Measurements from ENCODE around the gene DAPK3.
"Not testable (repeated sequence)": the region's sequence is repeated elsewhere in the genome, so short reads cannot be mapped to it uniquely, and the experiment has no call there.

The DAPK3 gene

DNA sequence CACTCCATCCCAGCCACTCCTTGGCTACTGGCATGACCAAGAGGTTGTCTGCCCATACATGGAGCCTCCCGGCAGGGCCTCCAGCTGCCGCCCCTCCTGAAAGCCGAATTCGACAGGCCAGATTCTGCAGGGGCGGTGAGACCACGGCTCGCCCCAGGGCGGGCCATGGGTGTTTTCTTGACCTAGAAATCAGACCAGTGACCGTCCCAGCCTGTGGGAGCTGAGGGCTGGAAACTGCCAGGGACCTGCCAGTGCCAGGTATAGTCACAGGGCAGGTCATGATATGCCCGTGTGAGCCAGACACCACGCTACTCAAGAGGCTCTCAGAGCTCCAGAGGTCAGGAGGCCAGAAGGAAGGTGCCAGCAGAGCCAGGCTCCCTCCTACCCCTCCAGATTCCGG lies 16.8 kb downstream of the DAPK3 start:
- no peak for DNase-seq

DNA sequence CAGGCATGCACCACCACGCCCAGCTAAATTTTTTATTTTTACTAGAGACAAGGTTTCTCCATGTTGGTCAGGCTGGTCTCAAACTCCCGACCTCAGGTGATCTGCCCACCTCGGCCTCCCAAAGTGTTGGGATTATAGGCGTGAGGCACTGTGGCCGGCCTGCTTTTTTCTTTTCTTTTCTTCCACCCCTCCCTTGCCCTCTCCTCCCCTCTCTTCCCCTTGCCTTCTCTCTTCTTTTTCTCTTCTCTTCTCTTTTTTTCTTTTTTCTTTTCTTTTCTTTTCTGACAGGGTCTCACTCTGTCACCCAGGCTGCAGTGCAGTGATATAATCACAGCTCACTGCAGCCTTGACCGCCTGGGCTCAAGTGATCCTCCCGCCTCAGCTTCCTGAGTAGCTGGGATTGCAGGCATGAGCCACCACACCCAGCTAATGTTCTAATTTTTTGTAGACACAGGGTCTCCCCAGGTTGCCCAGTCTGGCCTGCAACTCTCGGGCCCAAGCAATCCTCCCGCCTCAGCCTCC lies 18.1 kb downstream of the DAPK3 start:
- not testable (repeated sequence) for DNase-seq

DNA sequence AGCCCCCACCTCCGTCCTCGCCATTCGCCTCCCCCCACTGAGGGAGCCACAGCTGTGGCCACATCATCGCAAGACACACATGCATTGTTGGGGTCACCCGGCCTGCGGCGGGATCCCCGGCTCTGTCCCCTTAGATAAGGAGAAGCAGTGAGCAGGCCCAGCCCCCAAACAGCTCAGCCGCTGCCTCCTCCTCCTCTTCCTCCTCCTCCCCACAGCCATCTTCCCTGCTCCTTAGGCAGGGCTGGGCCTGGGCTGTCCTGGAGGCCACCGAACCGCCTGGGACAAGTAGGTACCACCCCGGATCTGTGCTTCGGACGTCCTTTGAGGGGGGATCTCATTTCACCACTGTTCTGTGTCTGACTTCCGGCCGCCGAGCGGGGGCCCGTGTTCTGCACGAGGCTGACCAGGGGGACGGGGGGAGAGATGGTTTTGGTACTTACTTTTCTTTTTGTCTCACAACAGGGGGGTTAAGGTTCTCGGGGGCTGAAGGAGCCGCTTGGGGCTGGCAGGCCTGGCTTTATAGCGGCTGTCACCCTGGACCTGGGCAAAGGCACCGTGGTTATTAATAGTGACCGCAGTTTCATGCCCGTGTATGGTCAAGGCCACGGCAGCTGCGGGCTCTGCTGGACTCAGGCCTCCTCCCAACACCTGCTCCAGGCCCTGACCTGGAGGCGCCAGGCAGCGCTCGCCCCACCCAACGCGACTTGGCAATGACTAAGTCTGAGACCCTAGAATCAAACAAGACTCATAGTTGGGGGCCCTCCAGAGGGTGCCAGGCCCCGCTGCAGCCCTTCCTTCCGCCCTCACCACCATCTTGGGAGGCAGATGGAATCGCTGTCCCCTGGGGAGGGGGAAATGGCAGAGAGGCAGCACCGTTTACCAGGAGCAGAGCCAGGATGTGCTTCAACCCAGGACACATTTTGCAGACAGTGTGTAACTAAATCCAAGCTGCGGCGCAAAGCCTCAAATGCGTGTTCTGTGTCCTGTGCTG lies 19.7 kb downstream of the DAPK3 start:
- DNase-seq, result no peak

DNA sequence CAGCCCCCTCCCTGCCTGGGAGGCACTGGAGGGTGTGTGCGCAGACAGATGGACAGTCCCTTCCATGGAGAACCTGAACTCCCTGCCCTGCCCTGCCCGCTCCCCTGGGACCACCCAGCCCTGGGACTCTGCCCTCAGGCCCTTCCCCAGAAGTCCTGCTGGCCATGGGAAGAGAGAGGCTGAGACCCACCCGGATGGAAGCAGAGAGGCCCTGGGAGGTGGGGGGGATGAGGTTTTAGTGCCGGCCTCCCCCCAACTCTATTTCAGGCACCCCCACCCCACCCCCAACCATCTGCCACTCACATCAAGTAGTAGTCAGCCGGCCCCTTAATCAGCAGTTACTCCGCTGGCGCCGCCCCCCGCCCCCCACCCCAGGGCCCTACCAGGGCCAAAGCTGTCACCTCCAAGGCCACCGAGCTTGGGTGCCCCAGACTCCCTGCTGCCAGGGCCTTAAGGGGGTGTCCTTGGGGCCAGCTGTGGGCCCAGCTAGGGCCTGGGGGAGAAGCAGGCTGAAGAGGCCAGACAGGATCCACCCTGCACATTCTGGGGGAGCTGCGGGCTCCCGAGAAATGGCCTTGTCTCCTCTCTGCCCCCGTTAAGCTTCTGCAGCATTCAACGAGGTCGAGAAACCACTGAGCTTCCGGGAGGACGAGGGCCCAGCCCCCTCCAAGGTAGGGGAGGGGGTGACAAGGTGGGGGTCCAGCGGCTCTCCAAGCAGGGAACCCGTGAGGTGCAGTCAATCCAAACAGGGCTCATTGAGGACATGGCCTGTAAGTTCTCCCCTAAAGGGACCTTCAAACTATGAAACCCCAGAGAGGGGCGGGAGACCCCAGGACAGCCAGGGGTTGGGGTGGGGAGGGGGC lies 20.7 kb downstream of the DAPK3 start:
- DNase-seq, result no peak

DNA sequence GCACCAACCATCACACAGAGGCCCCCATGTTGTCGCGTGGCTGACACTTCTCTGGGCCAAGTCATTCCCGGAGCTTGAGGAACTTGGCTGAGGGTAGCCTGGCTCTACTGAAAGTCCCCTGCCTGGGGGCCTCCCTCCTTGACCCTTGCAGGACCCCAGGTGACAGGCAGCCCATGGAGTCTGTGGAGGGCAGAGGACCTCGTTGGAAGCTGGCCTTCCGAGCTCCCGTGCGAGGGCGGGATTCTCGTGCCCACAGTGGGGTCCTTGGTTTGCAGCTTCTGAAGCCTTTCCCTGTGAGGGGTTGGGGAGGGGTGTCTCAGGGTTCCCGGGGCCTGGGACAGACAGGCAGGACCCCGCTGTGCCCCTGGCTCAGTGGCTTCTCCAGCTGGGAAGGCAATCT lies 21.6 kb downstream of the DAPK3 start:
- no peak for DNase-seq

DNA sequence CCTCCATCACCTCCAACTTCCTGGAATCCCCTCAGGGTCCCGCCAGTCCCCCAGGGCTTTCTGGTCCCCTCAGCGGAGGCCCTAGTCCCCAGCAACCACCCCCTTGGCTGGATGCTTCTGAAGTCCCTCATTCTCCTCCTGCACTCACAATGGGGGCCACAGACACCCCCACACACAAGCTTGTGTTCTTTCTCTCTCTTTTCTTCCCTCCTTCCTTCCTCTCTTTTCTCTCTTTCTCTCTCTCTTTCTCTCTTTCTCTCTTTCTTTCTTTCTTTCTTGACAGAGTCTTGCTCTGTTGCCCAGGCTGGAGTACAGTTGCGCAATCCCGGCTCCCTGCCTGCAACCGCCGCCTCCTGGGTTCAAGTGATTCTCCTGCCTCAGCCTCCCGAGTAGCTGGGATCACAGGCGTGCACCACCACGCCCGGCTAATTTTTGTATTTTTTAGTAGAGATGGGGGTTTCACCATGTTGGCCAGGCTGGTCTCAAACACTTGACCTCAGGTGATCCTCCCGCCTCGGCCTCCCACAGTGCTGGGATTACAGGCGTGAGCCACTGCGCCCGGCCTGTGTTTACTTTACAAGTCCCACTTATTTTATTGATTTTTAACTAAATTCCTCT lies 23.5 kb downstream of the DAPK3 start:
- not testable (repeated sequence) for DNase-seq

DNA sequence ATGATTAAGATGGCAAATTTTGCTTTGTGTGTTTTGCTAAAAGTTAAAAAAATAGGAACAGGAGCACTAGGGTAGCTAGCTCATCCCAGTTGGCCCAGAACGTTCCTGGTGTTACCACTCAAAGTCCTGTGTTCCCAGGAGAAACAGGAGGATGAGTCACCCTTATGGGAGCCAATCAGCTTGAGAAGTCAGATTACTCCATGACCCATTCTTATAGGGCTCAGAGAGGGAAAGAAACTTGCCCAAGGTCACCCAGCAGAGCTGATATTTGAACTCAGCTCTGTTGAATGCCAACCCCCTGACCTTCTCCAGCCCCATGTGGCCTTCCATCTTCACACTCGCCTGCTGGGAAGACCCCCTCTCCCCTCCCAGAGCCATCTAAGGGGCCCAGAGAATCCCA lies 25.1 kb downstream of the DAPK3 start:
- DNase-seq, result peak; percentile 38

DNA sequence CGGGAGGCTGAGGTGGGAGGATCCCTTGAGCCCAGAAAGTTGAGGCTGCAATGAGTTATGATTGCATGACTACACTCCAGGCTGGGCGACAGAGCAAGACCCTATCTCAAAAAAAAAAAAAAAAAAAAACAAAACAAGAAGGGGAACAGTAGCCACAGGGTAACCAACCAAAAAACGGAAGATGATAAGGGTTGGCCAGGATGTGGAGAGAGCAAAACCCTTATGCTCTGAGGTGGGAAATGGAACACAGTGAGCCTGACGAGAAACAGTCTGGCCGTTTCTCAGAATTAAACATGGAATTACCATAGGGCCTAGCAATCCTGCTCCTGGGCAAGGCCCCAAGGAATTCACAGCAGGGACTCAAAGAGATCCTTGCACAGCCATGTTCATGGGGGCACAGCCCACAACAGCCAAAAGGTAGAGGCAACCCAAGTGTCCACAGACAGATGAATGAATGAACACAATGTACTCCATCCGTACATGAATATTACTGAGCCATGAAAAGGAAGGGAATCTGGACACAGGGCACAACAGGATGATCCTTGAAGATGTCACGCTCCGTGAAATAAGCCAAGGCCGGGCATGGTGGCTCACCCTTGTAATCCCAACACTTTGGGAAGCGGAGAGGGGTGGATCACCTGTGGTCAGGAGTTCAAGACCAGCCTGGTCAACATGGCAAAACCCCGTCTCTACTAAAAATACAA lies 26.7 kb downstream of the DAPK3 start:
- DNase-seq, result no peak

DNA sequence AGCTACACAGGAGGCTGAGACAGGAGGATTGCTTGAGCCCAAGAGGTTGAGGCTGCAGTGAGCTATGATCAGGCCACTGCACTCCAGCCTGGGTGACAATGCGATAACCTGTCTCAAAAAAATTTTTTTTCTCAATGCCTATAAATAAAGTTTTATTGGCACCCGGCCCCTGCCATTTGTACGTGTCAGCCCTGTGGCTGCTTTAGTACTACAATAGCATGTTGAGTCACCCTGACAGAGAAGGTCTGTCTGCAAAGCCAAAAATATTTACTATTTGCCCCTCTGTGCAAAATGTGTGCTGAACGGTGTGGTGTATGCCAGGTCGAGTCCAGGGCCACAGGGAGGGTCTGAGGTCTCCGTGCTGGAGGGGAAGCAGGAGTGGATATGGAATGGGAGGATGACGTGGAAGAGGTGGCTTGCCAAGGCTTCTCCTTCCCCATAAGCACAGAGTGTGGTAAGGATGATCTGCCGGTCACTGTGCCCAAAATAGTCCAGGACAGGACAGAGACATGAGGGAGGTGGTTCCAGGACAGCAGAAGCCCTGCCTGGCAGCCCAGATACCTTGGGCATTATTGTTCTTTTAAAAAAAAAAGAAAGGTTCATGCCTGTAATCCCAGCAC lies 28.0 kb downstream of the DAPK3 start:
- DNase-seq, result no peak

DNA sequence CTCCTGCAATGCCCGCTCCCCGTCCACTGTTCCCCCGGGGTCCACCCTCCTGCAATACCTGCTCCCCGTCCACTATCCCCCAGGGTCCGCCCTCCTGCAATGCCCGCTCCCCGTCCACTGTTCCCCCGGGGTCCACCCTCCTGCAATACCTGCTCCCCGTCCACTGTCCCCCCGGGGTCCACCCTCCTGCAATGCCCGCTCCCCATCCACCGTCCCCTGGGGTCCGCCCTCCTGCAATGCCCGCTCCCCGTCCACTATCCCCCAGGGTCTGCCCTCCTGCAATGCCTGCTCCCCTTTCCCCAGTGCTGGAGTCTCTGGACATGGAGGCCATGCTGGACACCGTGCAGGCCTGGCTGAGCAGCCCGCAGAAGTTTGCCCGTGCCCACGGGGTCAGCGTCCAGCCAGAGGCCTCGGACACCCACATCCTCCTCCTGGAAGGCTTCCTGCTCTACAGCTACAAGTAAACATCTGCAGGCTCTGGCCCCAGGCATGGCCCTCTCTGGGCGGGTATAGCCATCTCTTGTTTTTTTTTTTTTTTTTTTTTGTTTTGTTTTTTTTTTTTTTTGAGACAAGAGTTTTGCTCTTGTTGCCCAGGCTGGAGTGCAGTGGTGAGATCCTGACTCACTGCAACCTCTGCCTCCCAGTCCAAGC lies 32.5 kb downstream of the DAPK3 start:
- DNase-seq, result not testable (repeated sequence)

DNA sequence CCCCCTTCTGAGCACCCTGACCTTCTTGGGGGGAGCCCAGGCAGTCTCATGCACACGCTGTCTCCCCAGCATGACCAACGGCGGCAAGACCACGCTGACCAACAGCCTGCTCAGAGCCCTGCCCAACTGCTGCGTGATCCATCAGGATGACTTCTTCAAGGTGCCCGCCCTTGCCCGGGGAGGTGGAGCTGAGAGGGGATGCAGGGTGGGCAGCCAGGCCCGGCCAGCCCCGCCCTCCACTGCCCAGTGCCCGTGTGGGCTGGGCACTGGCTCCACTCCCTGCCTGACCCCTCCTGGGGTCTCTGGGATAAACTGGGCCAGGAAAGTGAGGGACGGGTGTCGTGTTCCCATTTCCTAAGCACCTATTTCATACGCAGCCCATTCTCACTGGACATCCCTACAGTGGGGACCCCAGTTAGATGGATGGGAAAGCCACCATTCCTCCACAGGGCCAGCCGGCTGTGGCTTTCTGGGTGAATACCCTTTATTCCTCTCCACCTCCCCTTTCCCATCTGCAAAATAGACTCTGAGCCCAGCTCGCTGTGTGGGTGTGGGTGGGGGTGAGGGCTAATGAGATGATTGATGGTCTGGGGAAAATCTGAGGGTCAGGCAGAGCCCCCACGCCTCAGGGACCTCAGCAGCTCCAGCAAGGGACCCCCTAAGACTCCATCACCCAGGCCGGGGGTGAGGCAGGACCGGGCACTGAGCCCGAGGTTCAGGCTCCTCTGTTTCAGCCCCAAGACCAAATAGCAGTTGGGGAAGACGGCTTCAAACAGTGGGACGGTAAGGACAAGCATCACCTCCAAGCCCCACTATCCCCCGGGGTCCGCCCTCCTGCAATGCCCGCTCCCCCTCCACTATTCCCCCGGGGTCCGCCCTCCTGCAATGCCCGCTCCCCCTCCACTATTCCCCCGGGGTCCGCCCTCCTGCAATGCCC lies 34.1 kb downstream of the DAPK3 start:
- no peak for DNase-seq

DNA sequence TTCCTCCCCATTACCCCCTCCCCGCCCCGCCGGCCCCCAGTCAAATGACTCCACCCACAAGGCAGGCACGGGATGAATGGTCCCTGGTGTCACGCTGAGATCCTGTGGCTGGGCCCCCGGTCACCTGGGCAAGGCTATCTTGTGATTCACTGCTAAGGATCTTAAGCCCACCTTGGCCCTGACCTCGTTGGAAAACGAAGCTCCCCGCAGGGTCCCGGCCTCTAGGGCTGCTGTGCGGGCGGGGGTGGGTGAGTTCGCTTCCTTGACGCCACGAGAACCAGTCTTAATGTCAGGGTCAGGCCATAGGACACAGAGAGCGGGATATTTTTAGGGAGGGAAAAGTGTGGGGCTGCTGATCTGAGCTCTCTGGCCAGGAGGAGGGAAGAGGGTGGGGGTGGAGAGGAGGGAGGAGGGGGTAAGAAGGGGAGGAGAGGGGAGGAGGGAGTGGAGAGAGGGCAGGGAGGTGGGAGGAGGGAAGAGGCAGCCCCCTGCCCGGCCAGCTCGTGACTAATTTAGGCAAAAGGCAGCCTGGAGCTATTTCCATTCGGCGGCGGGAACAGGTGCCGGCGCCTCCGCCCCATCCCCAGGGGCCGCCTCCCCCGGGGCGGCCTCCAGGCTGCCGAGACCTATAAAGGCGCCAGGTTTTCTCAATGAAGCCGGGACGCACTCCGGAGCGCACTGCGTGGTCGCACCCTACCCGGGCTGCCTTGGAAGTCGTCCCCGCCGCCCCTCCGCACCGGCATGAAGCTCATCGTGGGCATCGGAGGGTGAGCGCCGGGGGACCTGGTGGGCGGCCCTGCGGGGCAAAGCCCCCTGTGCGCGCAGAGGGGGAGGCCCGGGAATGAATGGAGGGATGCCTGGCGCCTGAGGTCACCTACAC lies 37.7 kb downstream of the DAPK3 start, which contains the start of gene NMRK2:
TSS of gene NMRK2 (plus strand) at position 139 of the 880 bp plus-strand sequence. CDS start at position 742, 603 bp downstream.
- no peak for DNase-seq

DNA sequence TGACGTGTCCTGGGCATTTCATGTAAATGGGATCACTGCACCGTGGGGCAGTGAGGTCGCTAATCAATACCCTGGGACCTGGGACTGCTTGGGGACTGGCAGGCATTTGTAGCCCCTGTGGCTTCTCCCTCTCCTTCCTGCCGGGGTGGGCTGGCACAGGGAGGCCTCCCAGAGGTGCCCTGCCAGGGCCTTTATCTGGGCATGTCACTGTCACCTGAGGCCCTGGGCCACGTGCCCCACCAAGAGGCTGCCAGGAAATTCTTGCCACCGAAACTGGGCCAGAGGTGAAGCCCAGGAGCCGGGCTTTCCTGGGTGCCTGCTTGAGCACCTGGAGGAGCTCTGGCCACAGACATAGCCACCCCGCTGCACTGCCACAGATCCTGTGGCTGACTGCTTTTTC lies 39.9 kb downstream of the DAPK3 start:
- no peak for DNase-seq

DNA sequence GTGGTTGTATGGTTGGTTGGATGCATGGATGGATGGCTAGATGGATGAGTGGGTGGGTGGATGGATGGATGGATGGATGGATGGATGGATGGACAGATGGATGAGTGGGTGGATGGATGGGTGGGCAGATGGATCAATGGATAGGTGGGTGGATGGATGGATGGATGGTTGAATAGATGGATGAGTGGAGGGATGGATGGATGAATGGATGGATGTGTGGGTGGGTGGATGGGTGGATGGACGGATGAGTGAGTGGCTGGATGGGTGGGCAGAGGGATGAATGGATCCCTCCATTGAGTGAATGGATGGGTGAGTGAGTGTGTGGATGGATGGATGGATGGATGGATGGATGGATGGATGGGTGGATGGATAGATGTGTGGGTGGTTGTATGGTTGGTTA lies 47.0 kb downstream of the DAPK3 start:
- DNase-seq, result no peak

DNA sequence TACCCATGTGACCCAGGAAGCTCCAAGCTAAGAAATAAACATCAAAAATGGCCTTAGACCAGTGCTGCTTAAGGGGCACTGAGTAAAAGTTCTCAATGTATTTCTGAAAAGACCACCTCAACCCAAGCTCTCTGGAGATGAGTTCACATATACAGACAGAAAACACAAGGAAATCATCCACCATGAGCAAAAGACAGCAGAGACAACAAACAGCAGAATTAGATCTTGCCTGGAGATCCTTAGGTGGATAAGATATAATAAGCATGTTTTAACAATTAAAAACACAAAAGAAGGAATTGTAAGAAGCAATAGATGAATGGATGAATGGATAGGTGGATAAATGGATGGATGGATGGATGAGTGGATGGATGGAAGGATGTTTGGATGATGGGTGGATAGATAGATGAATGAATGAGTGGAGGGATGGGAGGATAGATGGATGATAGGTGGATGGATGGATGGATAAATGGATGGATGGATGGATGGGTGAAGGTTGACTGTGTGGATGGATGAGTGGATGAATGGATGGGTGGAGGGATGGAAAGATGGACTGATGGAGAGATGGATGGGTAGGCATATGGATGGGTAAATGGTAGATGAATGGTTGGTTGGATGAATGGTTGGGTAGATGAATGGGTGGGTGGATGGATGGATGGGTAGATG lies 47.7 kb downstream of the DAPK3 start:
- no peak for DNase-seq

DNA sequence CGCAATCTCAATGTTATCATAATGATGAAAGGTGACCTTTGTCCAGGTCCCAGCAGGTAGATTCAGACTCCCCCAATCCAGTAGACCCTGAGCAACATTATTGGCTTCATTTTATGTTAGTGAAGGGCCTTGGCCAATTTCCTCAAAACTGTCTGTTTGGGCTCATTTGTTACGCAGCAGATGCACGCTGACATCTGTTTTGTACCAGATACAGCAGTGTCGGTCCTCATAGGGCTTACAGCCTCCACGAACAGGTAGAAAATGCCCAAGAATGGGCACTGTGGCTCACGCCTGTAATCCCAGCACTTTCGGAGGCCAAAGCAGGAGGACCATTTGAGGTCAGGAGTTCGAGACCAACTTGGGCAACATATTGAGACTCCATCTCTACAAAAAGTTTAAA lies 51.1 kb downstream of the DAPK3 start:
- DNase-seq, result no peak

DNA sequence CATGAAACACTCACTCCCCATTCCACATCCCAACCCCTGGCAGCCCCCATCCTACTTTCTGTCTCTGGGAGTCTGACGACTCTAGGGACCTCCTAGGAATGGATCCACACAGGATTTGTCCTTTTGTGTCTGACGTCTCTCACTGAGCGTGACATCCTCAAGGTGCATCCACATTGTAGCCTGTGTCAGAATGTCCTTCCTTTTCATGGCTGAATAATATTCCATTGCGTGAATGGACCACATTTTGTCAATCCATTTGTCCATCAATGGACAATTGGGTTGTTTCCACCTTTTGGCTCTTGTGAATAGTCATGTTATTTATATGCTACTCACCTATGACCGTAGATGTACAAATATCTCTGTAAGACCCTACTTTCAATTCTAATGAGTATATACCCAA lies 54.9 kb downstream of the DAPK3 start:
- DNase-seq, result no peak

DNA sequence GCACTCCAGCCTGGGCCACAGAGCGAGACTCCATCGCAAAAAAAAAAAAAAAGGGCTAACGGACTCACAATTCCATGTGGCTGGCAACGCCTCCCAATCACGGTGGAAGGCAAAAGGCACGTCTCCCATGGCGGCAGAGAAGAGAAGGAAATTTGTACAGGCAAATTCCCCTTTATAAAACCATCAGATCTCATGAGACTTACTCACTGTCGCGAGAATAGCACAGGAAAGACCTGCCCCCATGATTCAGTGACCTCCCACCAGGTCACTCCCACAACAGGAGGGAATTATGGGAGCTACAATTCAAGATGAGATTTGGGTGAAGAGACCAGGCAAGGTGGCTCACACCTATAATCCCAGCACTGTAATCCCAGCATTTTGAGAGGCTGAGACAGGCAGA lies 56.7 kb downstream of the DAPK3 start:
- DNase-seq, result no peak

Data from fibroblast of skin of scalp (primary cell).